Fibroblast of skin of left biceps (primary cell): ENCODE measurements around the gene NSMCE1.
"Not testable (repeated sequence)": the region's sequence is repeated elsewhere in the genome, so short reads cannot be mapped to it uniquely, and the experiment has no call there.

Source experiments
- DNase-seq, 2 experiments: peaks; one replicate each; pipeline ENCODE4 v3.0.0-alpha.2; 2013; ENCODE audit warnings: low read depth in 2 of 2

The NSMCE1 gene

DNA sequence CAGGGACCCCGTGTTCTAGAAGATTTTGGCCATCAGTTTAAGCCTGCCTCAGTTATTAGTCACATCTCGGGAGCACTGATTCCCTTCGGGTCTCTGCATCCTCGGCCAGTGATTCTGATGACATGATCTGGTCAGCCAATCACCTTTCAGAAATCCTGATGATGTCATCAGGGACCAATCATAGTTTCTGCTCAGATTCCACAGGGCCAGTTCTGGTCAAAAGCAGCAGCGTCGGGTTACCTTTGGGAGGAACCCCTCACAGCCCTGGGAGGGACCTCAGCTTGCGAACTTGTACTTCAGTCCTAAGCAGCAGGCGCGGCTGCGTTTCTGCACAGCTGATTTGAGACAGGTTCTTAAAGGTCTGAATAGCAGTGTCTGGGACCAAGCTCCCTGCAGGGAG is 51.3 kb downstream of the NSMCE1 start:
- peak in 1 of 2 experiments; percentile 34 for DNase-seq

DNA sequence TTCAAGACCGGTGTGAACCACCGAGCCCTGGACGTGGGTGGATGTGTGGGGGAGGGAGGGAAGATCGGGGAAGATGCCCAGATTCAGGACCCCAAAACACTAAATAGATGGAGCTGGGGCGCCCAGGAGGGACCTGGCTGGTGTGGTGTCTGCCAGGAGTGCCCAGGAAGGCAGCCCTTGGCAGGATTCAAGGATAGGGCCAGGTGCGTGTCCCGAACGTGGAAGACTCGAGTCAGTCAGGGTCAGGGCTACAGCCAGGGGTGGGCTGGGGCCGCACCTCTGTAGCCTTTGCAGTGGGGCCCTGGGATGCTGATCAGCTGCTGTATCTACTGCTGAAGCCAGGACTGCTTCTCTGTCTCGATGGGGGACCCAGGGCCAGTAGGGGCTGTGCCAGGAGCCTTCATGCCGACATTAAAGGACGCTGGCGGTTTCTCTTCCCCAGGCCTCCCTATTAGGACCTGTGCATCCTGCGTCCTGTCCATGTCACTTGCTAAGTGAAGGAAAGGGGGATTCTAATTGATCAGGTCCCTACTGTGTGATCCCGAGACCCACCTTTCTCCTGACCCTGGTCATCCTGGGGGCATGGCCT is 52.2 kb downstream of the NSMCE1 start:
- no peak for DNase-seq

DNA sequence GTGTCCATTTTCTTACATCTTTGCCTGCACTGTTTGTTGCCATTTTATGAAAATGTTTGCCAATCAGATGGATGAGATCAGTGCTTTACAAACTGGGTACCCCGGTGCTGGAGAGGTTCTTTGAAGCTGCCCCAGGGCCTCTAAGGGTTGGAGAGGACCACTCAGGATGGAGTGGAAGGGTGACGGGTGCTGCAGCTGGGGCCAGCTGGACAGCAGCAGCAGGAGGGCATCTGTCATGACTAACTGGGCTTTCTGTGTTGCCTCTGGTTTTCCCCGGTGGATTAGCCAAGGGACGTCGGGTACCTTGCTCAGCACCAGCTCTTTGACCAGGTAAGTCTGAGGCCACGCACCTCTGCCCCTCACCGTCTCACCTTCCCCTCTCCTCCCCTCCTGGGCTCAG is 52.9 kb downstream of the NSMCE1 start:
- no peak for DNase-seq

- DNase-seq = no peak
These were observed 54.2 kb downstream of the NSMCE1 start for GRCh38 chr16:27214084-27214961.

GRCh38 chr16:27211026-27211425 is 57.5 kb downstream of the NSMCE1 start:
- DNase-seq = no peak

DNA sequence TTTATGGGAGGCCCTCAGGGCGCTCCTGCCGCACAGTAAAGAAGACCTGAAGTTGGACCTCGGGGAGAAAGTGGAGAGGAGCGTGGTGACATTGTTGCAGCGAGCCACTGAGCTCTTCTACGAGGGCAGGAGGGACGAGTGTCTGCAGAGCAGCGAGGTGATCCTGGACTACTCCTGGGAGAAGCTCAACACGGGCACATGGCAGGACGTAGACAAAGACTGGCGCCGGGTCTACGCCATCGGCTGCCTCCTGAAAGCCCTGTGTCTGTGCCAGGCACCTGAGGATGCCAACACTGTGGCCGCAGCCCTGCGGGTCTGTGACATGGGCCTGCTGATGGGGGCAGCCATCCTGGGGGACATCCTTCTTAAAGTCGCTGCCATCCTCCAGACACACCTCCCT is 58.4 kb downstream of the NSMCE1 start:
- no peak for DNase-seq

DNA sequence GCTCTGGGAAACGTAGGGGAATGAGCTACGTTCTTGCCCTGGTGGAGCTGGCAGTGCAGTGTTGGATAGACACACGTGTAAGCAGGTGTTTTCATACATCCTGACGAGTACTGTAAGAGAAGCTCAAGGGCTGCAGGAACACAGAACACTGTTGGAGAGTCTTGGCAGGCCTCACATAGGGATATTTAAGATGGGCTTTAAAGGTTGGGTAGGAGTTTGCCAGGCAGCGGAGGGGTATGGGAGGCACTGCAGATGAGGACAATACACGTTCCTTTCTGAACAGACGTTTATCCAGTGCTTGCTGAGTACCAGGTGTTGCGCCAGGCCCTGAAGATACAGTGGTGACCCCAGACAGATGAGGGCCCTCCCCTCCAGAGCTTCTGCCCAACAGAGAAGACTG is 59.0 kb downstream of the NSMCE1 start:
- no peak for DNase-seq

- no peak for DNase-seq
These were observed 59.8 kb downstream of the NSMCE1 start for GRCh38 chr16:27208796-27209195.

- DNase-seq = no peak
These were observed 60.4 kb downstream of the NSMCE1 start for GRCh38 chr16:27208081-27208680.

GRCh38 chr16:27207121-27207520 is 61.5 kb downstream of the NSMCE1 start:
- not testable (repeated sequence) for DNase-seq

DNA sequence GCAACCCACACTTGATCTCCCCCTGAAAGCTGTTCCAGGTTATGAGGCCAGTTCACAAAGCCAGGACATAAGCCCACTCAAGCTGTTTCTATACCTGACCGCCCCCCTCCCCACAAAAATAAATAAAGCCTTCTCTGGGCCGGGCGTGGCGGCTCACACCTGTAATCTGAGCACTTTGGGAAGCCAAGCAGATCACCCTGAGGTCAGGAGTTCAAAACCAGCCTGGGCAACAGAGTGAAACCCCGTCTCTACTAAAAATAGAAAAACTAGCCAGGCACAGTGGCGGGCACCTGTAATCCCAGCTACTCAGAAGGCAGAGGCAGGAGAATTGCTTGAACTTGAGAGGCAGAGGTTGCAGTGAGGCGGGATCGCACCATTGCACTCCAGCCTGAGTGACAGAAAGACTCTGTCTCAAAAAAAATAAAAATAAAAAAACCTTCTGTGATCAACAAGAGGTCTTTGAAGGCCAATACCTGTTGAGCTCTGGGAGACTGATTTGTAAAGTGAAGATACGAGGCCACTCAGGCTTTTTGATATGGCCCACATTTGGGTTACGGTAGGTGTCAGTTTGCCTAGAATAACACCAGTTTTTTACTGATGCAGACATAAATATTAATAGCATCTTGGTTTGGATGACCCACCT is 63.0 kb downstream of the NSMCE1 start:
- DNase-seq = no peak

- DNase-seq = no peak
These were observed 64.2 kb downstream of the NSMCE1 start for GRCh38 chr16:27204312-27204915.

GRCh38 chr16:27203507-27204311 is 64.9 kb downstream of the NSMCE1 start, which contains the start of gene KDM8:
KDM8 (plus strand) TSS chr16:27203526; CDS start chr16:27210124, 6,598 bp downstream.
- peak; percentile 98 for DNase-seq

- DNase-seq = peak in 1 of 2 experiments; percentile 85
These were observed 65.6 kb downstream of the NSMCE1 start for GRCh38 chr16:27202923-27203506.

DNA sequence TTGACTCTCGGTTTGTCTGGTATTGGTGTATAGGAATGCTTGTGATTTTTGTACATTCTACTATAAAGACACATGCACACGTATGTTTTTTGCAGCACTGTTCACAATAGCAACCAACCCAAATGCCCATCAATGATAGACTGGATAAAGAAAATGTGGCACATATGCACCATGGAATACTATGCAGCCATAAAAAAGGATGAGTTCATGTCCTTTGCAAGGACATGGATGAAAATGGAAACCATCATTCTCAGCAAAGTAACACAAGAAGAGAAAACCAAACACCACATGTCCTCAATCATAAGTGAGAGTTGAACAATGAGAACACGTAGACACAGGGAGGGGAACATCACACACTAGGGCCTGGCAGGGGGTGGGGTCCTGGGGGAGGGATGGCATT is 67.7 kb downstream of the NSMCE1 start:
- not testable (repeated sequence) for DNase-seq

- no peak for DNase-seq
These were observed 68.8 kb downstream of the NSMCE1 start for GRCh38 chr16:27199736-27200135.

GRCh38 chr16:27199235-27199586 is 69.4 kb downstream of the NSMCE1 start:
- no peak for DNase-seq

GRCh38 chr16:27198451-27199234 is 69.9 kb downstream of the NSMCE1 start:
- DNase-seq = no peak

- no peak for DNase-seq
These were observed 71.6 kb downstream of the NSMCE1 start for GRCh38 chr16:27197004-27197403.
